H1 (cell line): ENCODE results near the gene MAP3K13. TPM values are rescaled to one million over a fixed set of nuclear protein-coding genes. Genes with fewer than 3 reads are reported as not detected.

Experiments used
- CTCF ChIA-PET: fragments of 300-600 bp; sonication (Branson Sonifier 250); formaldehyde crosslinking; loops from one replicate; lab custom pipeline; 2021; ENCODE audit not compliant: partially characterized antibody; lab: Charles Lee
- POLR2A ChIA-PET: fragments of 300-600 bp; sonication (Branson Sonifier 250); formaldehyde crosslinking; loops from one replicate; lab custom pipeline; 2021; ENCODE audit warnings: inconsistent platforms; ENCODE audit not compliant: partially characterized antibody; lab: Charles Lee
- DNase-seq, 2 experiments: peaks; one replicate each; pipeline versions ENCODE4 v3.0.0 to v3.0.0-alpha.2; 2010 to 2022; ENCODE audit warnings: low spot score in 2 of 2, low read depth in 1 of 2, mixed read lengths in 1 of 2
- FAIRE-seq: peaks from 2 replicates; lab custom pipeline; 2011; peaks lifted over from hg19 to GRCh38; lab: Jason Lieb, UNC
- H2AFZ ChIP-seq: 2 replicates; pipeline ENCODE4 v1.8.1; 2012; ENCODE audit warnings: low read length, inconsistent platforms
- H2AK5ac ChIP-seq: 2 replicates; pipeline ENCODE4 v1.6.1; 2013; ENCODE audit warnings: low read depth, low read length
- H2BK120ac ChIP-seq: replicated peaks from 2 replicates; pipeline ENCODE3; 2013; ENCODE audit warnings: low read depth, low read length, inconsistent platforms
- H2BK12ac ChIP-seq: 2 replicates; pipeline ENCODE4 v1.6.1; 2013; ENCODE audit warnings: low read depth, low read length
- H2BK15ac ChIP-seq: 2 replicates; pipeline ENCODE4 v1.6.1; 2013; ENCODE audit warnings: low read length
- H2BK20ac ChIP-seq: 2 replicates; pipeline ENCODE4 v1.6.1; 2013; ENCODE audit warnings: low read length
- H2BK5ac ChIP-seq: 2 replicates; pipeline ENCODE4 v1.6.1; 2013; ENCODE audit warnings: low read depth, low read length
- H3K14ac ChIP-seq: 2 replicates; pipeline ENCODE4 v1.6.1; 2013; ENCODE audit warnings: inconsistent platforms; ENCODE audit not compliant: insufficient read length
- H3K18ac ChIP-seq: 2 replicates; pipeline ENCODE4 v1.6.1; 2013; ENCODE audit warnings: low read length; ENCODE audit errors: extremely low read depth
- H3K23ac ChIP-seq: 2 replicates; pipeline ENCODE4 v1.6.1; 2013; ENCODE audit warnings: inconsistent platforms; ENCODE audit not compliant: insufficient read length
- H3K23me2 ChIP-seq: 2 replicates; pipeline ENCODE4 v1.6.1; 2013; ENCODE audit warnings: low read depth, low read length
- H3K27ac ChIP-seq: 2 replicates; pipeline ENCODE4 v1.6.1; 2011; ENCODE audit warnings: low read depth, low read length, inconsistent platforms
- H3K27me3 ChIP-seq, 4 experiments: replicated peaks in 1 of 4; 1 replicate in 1 of 4; 2 replicates in 3 of 4; pipeline versions ENCODE4 v1.6.1 to v1.8.1; 2011 to 2013; ENCODE audit warnings: low read length in 3 of 4, mild to moderate bottlenecking in 3 of 4, inconsistent platforms in 2 of 4, mixed read lengths in 2 of 4, moderate library complexity in 1 of 4; ENCODE audit not compliant: control insufficient read depth in 3 of 4, insufficient read depth in 3 of 4; ENCODE audit errors: extremely low read depth in 1 of 4
- H3K36me3 ChIP-seq, 4 experiments: 2 replicates each; pipeline versions ENCODE4 v1.6.1 to v1.8.1; 2011 to 2013; ENCODE audit warnings: mild to moderate bottlenecking in 4 of 4, low read length in 3 of 4, moderate library complexity in 2 of 4, control low read depth in 1 of 4, inconsistent platforms in 1 of 4; ENCODE audit not compliant: insufficient read depth in 4 of 4, control insufficient read depth in 2 of 4
- H3K4ac ChIP-seq: replicated peaks from 2 replicates; pipeline ENCODE3; 2013; ENCODE audit warnings: low read length, low read depth, mixed read lengths, inconsistent platforms; ENCODE audit not compliant: insufficient read length
- H3K4me1 ChIP-seq, 4 experiments: replicated peaks in 1 of 4; 1 replicate in 1 of 4; 2 replicates in 3 of 4; pipeline versions ENCODE4 v1.6.1 to v1.8.1; 2011 to 2013; ENCODE audit warnings: low read length in 3 of 4, inconsistent platforms in 2 of 4, mixed read lengths in 1 of 4; ENCODE audit not compliant: insufficient read depth in 4 of 4, control insufficient read depth in 3 of 4
- H3K4me2 ChIP-seq, 2 experiments: 2 replicates each; pipeline versions ENCODE4 v1.6.1 to v1.8.1; 2011 to 2013; ENCODE audit warnings: low read depth in 2 of 2, low read length in 2 of 2, control low read depth in 1 of 2, inconsistent platforms in 1 of 2, mild to moderate bottlenecking in 1 of 2; ENCODE audit not compliant: insufficient read depth in 1 of 2
- H3K4me3 ChIP-seq, 4 experiments: fragments of 200-600, 300-600 bp in 1 of 4; sonication (generic), shearing (Covaris generic), sonication (Bioruptor Twin) in 1 of 4; 2 replicates each; pipeline versions ENCODE4 v1.5.1 to v1.8.1; 2011 to 2016; ENCODE audit warnings: low read length in 4 of 4, low read depth in 3 of 4, control low read depth in 2 of 4, inconsistent platforms in 2 of 4, mild to moderate bottlenecking in 2 of 4, mixed read lengths in 1 of 4, moderate library complexity in 1 of 4; ENCODE audit not compliant: insufficient read depth in 2 of 4; ENCODE audit errors: extremely low read depth in 1 of 4
- H3K56ac ChIP-seq: replicated peaks from 2 replicates; pipeline ENCODE3; 2013; ENCODE audit warnings: low read depth, mild to moderate bottlenecking, mixed read lengths, low read length, inconsistent platforms; ENCODE audit not compliant: insufficient read length
- H3K79me1 ChIP-seq: 2 replicates; pipeline ENCODE4 v1.6.1; 2013; ENCODE audit warnings: low read depth, low read length, control low read depth
- H3K79me2 ChIP-seq, 2 experiments: 2 replicates each; pipeline versions ENCODE4 v1.6.1 to v1.8.1; 2012 to 2013; ENCODE audit warnings: low read length in 2 of 2, mild to moderate bottlenecking in 2 of 2, inconsistent platforms in 1 of 2; ENCODE audit not compliant: insufficient read depth in 2 of 2, control insufficient read depth in 1 of 2
- H3K9ac ChIP-seq, 4 experiments: replicated peaks in 1 of 4; 1 replicate in 1 of 4; 2 replicates in 3 of 4; pipeline versions ENCODE4 v1.6.1 to v1.8.1; 2011 to 2013; ENCODE audit warnings: low read depth in 3 of 4, low read length in 3 of 4, control low read depth in 2 of 4, mild to moderate bottlenecking in 2 of 4, moderate library complexity in 2 of 4, inconsistent platforms in 1 of 4; ENCODE audit errors: extremely low read depth in 1 of 4
- H3K9me3 ChIP-seq, 2 experiments: 2 replicates each; pipeline versions ENCODE4 v1.6.1 to v1.8.1; 2012 to 2013; ENCODE audit warnings: mild to moderate bottlenecking in 2 of 2, moderate library complexity in 2 of 2, control low read depth in 1 of 2, inconsistent platforms in 1 of 2, low read depth in 1 of 2, low read length in 1 of 2, mixed read lengths in 1 of 2; ENCODE audit not compliant: insufficient read depth in 2 of 2
- H4K20me1 ChIP-seq, 2 experiments: replicated peaks in 1 of 2; 2 replicates each; pipeline versions ENCODE3 to v1.8.1; 2011 to 2013; ENCODE audit warnings: inconsistent platforms in 2 of 2, low read length in 2 of 2, mild to moderate bottlenecking in 1 of 2; ENCODE audit not compliant: insufficient read depth in 2 of 2, control insufficient read depth in 1 of 2
- H4K5ac ChIP-seq: 2 replicates; pipeline ENCODE4 v1.6.1; 2013; ENCODE audit warnings: low read length, low read depth, mixed read lengths, inconsistent platforms; ENCODE audit not compliant: insufficient read length
- H4K8ac ChIP-seq: 2 replicates; pipeline ENCODE4 v1.8.0; 2013; ENCODE audit warnings: mild to moderate bottlenecking, moderate library complexity, low read length, inconsistent platforms; ENCODE audit not compliant: insufficient read depth; ENCODE audit errors: extremely low read depth
- H4K91ac ChIP-seq: replicated peaks from 2 replicates; pipeline ENCODE3; 2013; ENCODE audit warnings: low read length, mixed read lengths, inconsistent platforms; ENCODE audit not compliant: insufficient read length
- ASH2L ChIP-seq: fragments of 200-600, 300-600 bp; sonication (generic); IDR thresholded peaks from one replicate; pipeline ENCODE4 v1.7.1; 2017; ENCODE audit warnings: low read length
- EP300 ChIP-seq, 2 experiments: IDR thresholded peaks; 1 replicate in 1 of 2; 2 replicates in 1 of 2; pipeline ENCODE4 v1.6.1; 2011 to 2012; ENCODE audit warnings: low read depth in 2 of 2, low read length in 2 of 2, mild to moderate bottlenecking in 2 of 2, borderline replicate concordance in 1 of 2, inconsistent platforms in 1 of 2, moderate library complexity in 1 of 2
- EZH2 ChIP-seq: fragments of 200-600 bp; sonication (generic); IDR thresholded peaks from 2 replicates; pipeline ENCODE4 v1.7.1; 2012; ENCODE audit warnings: low read depth, mild to moderate bottlenecking, moderate library complexity, low read length, inconsistent platforms; ENCODE audit not compliant: severe bottlenecking
- JUN ChIP-seq: IDR thresholded peaks from 2 replicates; pipeline ENCODE4 v1.6.1; 2011; ENCODE audit warnings: low read depth, mild to moderate bottlenecking, improper control_type of control experiment, low read length
- POLR2AphosphoS5 ChIP-seq: IDR thresholded peaks from 2 replicates; pipeline ENCODE4 v1.6.1; 2011; ENCODE audit warnings: low read depth, low read length
- SRF ChIP-seq: IDR thresholded peaks from 2 replicates; pipeline ENCODE4 v1.6.1; 2011; ENCODE audit warnings: mild to moderate bottlenecking, low read depth, low read length, moderate library complexity
- WGBS, 2 experiments: shearing (Covaris generic) in 1 of 2; methylation state at CpG; one replicate each; pipeline versions ENCODE4 v1.1.6 to v1.1.7; 2013 to 2015; ENCODE audit warnings: low lambda C conversion rate in 2 of 2, mixed read lengths in 2 of 2, inconsistent platforms in 1 of 2, low coverage in 1 of 2, missing lambda C conversion rate in 1 of 2; ENCODE audit not compliant: insufficient replicate concordance in 2 of 2, insufficient coverage in 1 of 2, insufficient read length in 1 of 2; ENCODE audit errors: extremely low coverage in 1 of 2, missing lambda C conversion rate in 1 of 2; 5-methylcytosine and 5-hydroxymethylcytosine counted together
- polyA plus RNA-seq, 7 experiments: library from polyadenylated mRNA; depleted of rRNA in 3 of 7; stranded (reverse) in 5 of 7; unstranded in 2 of 7; fragments of >200 nt in 5 of 7; fragments of 200-250 nt in 2 of 7; gene quantifications; 1 replicate in 5 of 7; 2 replicates in 1 of 7; 4 replicates in 1 of 7; pipeline versions ENCODE4 v1.2.1 to v1.2.3, GENCODE V29; 2011 to 2013; ENCODE audit warnings: missing spikeins in 2 of 7, mixed read lengths in 2 of 7
- total RNA-seq: library from RNA; stranded (reverse); fragmentation: NEBNext Ultra II Directional; extraction: Animal tissue kit (Norgen Biotek cat#: 25700); gene quantifications from 2 replicates; pipeline ENCODE4 v1.2.1, GENCODE V29; 2021

MAP3K13 gene
- total and polyA plus RNA-seq, 2 of the 8 experiments (the other 6 are each of a cell fraction or from before 2014, with no cell fraction given) = 6.8 to 17.9 TPM

DNA sequence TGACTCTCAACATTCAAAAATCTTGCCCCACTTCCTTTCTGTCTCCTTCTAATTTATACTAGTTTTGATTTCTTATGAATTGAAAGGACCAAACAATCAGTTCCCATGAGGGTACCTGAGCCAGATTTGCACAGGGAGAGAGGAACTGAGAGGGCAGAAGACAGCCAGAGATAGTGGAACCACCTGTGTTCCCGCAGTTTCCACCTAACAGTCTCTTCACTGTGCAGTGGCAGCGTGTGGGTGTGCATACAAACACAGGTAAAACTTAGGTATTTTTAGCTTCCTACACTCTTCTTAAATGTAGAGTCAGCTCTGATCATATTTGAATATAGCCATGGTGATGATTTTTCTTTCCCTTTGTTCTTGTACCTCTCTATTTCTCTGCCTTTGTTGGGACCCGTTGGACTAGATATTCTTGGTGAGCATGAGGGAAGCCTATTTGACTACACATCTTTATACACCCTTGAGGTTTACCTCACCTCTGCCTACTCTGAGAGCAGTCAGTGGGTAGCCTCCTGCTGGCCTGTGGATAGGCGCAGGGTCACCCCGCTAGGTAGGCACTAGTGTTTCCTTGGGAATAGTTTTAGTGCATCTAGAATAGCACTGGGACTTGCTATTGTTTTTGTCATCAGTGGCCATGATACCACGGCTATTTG, 58.8 kb downstream of the MAP3K13 start:
- Histone ChIP-seq H3K79me1 (no peaks in the 10 kb centered on the region), H3K23me2 (no peaks in the 10 kb centered on the region), H2BK12ac (no peak overlapping the region), H3K9me3 (no peaks in the 10 kb centered on the region), H3K4ac (no peak overlapping the region), H4K5ac (no peak overlapping the region), H3K4me3 (no peak overlapping the region), H4K91ac (no peak overlapping the region), H3K18ac (no peak overlapping the region), H3K27me3 (no peaks in the 10 kb centered on the region), H3K23ac (no peak overlapping the region), H3K27ac (no peak overlapping the region), H2AFZ (no peak overlapping the region), H4K8ac (no peak overlapping the region), H3K79me2 (no peaks in the 10 kb centered on the region), H3K9ac (no peak overlapping the region), H2BK120ac (no peak overlapping the region), H2BK15ac (no peak overlapping the region), H2BK20ac (no peak overlapping the region), H3K4me2 (no peak overlapping the region), H2AK5ac (no peak overlapping the region), H3K36me3 (no peaks in the 10 kb centered on the region), H2BK5ac (no peak overlapping the region), H4K20me1 (no peaks in the 10 kb centered on the region), H3K56ac (no peak overlapping the region), H3K4me1 (no peaks in the 10 kb centered on the region), H3K14ac (no peak overlapping the region)
- WGBS, 2 experiments = 80% methylated on average over 6 of the region's 6 CpGs; no CpG with 5 or more reads in 1 of the 2 experiments
- no peak for DNase-seq
- no peak for FAIRE-seq
- POLR2A ChIA-PET = no interaction called here
- TF ChIP-seq POLR2AphosphoS5 = no peak
- TF ChIP-seq JUN = no peak
- TF ChIP-seq ASH2L = no peak
- TF ChIP-seq EZH2 = no peak
- no peak for TF ChIP-seq SRF
- no peak for TF ChIP-seq EP300 (IDR thresholded peaks at IDR 0.05; ENCODE audit: borderline replicate concordance in 1 of 2, low read depth in 2 of 2, low read length in 2 of 2)
- CTCF ChIA-PET = no interaction called here
